GM12873 (cell line): ENCODE results near the gene CCS.

ENCODE experiments used
- TF ChIP-seq, protein P1 (sequence below): IDR thresholded peaks from 2 replicates; pipeline ENCODE4 v1.5.1; 2012; ENCODE audit warnings: low read depth, mild to moderate bottlenecking, moderate library complexity, low read length, control low read depth; ENCODE audit not compliant: insufficient read depth; ENCODE audit errors: missing control alignments

Gene CCS

DNA sequence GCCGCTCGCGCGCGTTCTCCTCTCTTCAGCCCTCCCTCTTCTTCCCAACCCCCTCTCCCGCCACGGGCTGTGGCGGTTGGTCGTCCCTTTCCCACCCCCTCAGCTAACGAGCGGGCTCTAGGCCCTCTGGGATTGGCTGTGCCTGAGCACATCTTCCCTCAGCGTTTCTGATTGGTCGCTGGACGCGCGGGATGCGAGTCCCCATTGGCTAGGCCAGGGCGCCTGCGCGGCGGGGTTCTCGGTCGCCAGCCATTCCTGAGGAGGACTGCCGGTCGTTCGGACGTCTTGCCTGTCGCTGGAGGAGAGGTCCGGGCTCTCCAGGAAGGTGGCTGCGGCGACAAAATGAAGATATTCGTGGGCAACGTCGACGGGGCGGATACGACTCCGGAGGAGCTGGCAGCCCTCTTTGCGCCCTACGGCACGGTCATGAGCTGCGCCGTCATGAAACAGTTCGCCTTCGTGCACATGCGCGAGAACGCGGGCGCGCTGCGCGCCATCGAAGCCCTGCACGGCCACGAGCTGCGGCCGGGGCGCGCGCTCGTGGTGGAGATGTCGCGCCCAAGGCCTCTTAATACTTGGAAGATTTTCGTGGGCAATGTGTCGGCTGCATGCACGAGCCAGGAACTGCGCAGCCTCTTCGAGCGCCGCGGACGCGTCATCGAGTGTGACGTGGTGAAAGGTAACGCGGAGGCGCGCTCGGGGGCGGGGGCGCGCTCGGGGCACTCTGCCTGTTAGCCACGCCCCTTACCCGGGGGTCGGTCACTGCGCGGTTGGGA, 23.6 kb downstream of the CCS start, which contains the start of gene RBM14:
TSS of gene RBM14 (plus strand) at position 252 of the 776 bp plus-strand sequence. CDS start at position 343, 91 bp downstream.
- TF ChIP-seq, protein P1, sequence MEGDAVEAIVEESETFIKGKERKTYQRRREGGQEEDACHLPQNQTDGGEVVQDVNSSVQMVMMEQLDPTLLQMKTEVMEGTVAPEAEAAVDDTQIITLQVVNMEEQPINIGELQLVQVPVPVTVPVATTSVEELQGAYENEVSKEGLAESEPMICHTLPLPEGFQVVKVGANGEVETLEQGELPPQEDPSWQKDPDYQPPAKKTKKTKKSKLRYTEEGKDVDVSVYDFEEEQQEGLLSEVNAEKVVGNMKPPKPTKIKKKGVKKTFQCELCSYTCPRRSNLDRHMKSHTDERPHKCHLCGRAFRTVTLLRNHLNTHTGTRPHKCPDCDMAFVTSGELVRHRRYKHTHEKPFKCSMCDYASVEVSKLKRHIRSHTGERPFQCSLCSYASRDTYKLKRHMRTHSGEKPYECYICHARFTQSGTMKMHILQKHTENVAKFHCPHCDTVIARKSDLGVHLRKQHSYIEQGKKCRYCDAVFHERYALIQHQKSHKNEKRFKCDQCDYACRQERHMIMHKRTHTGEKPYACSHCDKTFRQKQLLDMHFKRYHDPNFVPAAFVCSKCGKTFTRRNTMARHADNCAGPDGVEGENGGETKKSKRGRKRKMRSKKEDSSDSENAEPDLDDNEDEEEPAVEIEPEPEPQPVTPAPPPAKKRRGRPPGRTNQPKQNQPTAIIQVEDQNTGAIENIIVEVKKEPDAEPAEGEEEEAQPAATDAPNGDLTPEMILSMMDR, result no peak

GRCh38 chr11:66617155-66617834, 24.3 kb downstream of the CCS start:
- TF ChIP-seq, protein P1, result no peak

DNA sequence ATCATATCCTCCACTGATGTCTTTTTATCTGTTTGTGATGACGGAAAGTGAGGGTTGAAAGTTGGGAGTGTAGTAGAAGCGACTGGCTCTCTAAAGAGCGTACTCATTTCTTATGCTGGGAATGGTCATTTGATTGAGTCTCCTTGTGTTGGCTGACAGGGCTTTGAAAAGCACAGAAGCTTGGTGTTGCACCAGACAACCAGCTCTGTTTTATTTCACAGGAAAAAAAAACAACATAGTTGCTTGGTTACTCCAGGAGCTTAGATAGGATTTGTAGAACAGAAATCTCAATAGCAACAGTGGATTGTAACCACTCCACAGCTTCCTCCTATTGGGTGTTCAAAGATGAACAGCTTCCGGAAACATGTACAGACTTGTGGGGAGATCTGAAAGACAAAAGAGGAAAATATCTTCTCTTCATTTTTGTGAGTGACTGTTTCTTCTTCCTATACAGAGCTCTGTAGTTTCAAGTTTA, 26.1 kb downstream of the CCS start:
- TF ChIP-seq, protein P1, result no peak

- TF ChIP-seq, protein P1, result no peak
Observed at GRCh38 chr11:66624450-66624849, 31.5 kb downstream of the CCS start.

DNA sequence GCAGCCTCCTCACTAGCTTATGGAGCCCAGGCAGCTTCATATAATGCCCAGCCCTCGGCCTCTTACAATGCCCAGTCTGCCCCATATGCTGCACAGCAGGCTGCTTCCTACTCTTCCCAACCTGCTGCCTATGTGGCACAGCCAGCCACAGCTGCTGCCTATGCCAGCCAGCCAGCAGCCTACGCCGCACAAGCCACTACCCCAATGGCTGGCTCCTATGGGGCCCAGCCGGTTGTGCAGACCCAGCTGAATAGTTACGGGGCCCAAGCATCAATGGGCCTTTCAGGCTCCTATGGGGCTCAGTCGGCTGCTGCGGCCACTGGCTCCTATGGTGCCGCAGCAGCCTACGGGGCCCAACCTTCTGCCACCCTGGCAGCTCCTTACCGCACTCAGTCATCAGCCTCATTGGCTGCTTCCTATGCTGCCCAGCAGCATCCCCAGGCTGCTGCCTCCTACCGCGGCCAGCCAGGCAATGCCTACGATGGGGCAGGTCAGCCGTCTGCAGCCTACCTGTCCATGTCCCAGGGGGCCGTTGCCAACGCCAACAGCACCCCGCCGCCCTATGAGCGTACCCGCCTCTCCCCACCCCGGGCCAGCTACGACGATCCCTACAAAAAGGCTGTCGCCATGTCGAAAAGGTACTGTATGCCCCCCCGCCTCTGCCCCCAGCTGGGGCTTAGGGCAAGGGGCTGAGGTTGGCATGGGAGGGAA, 32.2 kb downstream of the CCS start:
- TF ChIP-seq, protein P1, result no peak

DNA sequence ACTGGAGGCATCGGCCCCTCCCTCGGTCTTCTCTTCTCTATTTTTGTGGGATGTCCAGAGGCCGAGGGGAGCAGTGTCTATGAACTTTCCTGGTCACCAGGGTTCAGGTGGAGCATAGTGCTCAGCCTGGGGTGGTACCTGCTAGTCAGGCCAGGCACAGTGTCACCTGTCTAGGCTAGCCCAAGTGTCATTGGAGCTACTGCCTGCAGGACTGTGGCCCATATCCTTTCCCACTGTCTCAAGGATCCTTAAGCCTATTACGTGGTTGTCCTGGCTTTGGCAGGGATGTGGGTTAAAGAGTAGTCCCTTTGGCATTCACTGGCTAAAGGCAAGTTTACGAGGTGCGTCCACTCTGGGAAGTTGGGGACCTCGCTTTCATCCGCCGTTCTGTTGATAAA, 32.8 kb downstream of the CCS start:
- TF ChIP-seq, protein P1, result no peak

DNA sequence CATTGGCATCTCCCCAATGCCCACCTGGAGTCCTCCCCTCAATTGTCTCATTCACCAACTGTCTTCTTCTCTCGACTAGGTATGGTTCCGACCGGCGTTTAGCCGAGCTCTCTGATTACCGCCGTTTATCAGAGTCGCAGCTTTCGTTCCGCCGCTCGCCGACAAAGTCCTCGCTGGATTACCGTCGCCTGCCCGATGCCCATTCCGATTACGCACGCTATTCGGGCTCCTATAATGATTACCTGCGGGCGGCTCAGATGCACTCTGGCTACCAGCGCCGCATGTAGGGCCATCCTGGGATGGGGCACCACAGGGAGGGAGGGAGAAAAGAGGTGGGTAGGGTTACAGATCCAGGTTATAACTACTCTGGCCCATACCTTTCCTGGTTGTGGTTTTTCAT, 33.4 kb downstream of the CCS start:
- TF ChIP-seq, protein P1, result no peak
